ENCODE results near the gene LRP11. TPM values are rescaled to one million over a fixed set of nuclear protein-coding genes. Genes with fewer than 3 reads are reported as not detected.

LRP11 gene
- total and polyA plus RNA-seq, 7 donors = 1.6 to 29.6 (median 7.9) TPM

GRCh38 chr6:149901444-149902140 is 37.4 kb upstream of the LRP11 start:
- H3K27me3 ChIP-seq (ENCODE audit: insufficient read depth in 3 of 3, low read length in 2 of 3) = no peaks in the 10 kb centered on the region
- H3K4me1 ChIP-seq = peaks cover 15% of the 10 kb centered on the region
- whole genome bisulfite sequencing, 3 donors = 82 to 84% (median 83%) methylated on average over 6 of the region's 6 CpGs
- TF ChIP-seq, protein P1, sequence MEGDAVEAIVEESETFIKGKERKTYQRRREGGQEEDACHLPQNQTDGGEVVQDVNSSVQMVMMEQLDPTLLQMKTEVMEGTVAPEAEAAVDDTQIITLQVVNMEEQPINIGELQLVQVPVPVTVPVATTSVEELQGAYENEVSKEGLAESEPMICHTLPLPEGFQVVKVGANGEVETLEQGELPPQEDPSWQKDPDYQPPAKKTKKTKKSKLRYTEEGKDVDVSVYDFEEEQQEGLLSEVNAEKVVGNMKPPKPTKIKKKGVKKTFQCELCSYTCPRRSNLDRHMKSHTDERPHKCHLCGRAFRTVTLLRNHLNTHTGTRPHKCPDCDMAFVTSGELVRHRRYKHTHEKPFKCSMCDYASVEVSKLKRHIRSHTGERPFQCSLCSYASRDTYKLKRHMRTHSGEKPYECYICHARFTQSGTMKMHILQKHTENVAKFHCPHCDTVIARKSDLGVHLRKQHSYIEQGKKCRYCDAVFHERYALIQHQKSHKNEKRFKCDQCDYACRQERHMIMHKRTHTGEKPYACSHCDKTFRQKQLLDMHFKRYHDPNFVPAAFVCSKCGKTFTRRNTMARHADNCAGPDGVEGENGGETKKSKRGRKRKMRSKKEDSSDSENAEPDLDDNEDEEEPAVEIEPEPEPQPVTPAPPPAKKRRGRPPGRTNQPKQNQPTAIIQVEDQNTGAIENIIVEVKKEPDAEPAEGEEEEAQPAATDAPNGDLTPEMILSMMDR (IDR thresholded peaks at IDR 0.05) = no peak
- no peak for ATAC-seq
- H3K9me3 ChIP-seq = no peaks in the 10 kb centered on the region
- H3K4me3 ChIP-seq = no peak overlapping the region
- DNase-seq = no peak
- H3K36me3 ChIP-seq (ENCODE audit: insufficient read depth in 1 of 2, low read depth in 1 of 2) = no peaks in the 10 kb centered on the region
- intact Hi-C loops (cut with DNase I) = no loop called here
- no peak overlapping the region for H3K27ac ChIP-seq

DNA sequence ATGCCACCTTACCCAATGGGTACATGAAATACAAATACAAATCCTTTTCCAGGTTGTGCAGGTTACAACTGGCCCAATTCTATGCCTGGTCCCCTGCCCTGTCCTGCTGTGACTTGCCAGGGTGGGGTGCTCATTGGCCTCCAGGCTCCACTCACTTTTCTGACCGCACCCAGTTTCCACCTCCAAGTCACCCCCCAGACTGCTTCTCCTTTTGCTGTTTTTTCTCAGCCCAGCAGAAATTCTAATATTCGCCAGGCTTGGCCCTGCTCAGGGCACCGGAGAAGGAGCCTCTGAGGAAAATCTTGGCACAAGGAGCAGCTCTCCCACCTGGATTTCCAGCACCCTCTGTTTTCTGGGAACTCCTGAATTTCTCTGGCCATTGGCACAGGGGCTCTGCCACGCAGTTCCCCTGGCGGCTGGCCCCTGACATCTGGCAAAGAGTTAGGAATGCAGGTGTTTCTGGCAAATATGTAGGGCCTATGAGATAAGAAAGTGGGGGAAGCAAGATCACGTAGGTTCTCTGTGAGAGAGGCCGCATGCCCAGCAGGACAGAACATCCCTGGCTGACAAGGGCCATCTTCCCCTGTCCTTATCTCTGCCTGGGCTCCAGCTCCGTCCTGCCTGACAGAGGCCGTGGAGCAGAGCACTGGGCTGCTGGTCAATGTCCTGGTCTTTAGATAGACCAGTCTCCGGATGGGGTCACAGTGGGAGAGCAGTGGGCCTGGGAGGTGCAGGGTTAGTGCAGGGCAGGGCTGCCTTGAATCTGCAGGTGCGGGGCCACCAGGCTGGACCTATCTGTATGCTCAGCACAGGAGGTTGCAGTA is 36.7 kb upstream of the LRP11 start:
- Histone ChIP-seq H3K27me3 (ENCODE audit: insufficient read depth in 3 of 3, low read length in 2 of 3) (no peaks in the 10 kb centered on the region), H3K36me3 (ENCODE audit: insufficient read depth in 1 of 2, low read depth in 1 of 2) (no peaks in the 10 kb centered on the region), H3K27ac (no peak overlapping the region), H3K4me1 (peaks cover 21% of the 10 kb centered on the region), H3K9me3 (no peaks in the 10 kb centered on the region), H3K4me3 (no peak overlapping the region)
- intact Hi-C loops (cut with DNase I) = no loop called here
- TF ChIP-seq, protein P1 (IDR thresholded peaks at IDR 0.05) = no peak
- WGBS, 3 donors = 94 to 95% (median 94%) methylated on average over 11 of the region's 11 CpGs
- DNase-seq = no peak
- ATAC-seq = no peak

DNA sequence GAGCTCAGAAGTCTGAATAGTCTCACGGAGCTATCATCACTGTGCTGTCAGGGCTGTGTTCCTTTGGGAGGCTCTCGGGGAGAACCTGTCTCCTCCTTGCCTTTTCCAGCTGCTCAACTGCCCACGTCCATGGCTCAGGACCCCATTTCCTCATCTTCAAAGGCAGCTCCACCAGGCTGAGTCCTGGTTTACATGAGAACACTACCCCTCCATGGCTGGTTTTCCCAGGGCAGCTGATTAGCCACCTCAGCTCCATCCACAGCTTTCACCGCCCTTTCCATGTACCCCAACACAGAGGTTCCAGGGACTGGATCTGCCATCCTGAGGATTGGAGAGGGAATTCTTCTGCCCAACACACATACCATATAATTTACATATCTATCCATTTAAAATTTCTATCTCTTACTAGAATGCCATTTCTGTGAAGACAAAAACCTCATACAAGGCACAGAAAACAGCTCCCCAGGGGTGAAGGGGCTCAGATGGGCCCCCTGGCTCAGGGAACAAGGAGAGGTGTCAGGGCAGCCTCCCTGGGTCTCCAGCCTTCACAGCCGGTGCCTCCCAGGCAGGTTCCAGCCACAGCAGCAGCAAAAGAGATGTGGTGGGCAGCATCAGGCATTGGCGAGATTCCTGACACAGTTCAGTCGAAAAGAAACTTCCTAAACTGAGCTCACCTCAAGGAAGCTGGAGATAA is 35.9 kb upstream of the LRP11 start:
- no peak overlapping the region for H3K4me3 ChIP-seq
- no peak overlapping the region for H3K27ac ChIP-seq
- H3K36me3 ChIP-seq (ENCODE audit: insufficient read depth in 1 of 2, low read depth in 1 of 2) = no peaks in the 10 kb centered on the region
- ATAC-seq (no peak), DNase-seq (no peak)
- WGBS, 3 donors = 88 to 96% (median 93%) methylated on average over 7 of the region's 7 CpGs
- TF ChIP-seq, protein P1 (IDR thresholded peaks at IDR 0.05) = no peak
- H3K9me3 ChIP-seq = no peaks in the 10 kb centered on the region
- no peaks in the 10 kb centered on the region for H3K27me3 ChIP-seq (ENCODE audit: insufficient read depth in 3 of 3, low read length in 2 of 3)
- peaks cover 29% of the 10 kb centered on the region for H3K4me1 ChIP-seq
- intact Hi-C loops (cut with DNase I) = loop anchor here (5.0 to 10.0 kb wide), 2 partner anchors 53 to 55 kb away; no protein-coding TSS in a partner anchor

- ATAC-seq (no peak), DNase-seq (no peak)
- peaks cover 35% of the 10 kb centered on the region for H3K4me1 ChIP-seq
- no peaks in the 10 kb centered on the region for H3K27me3 ChIP-seq (ENCODE audit: insufficient read depth in 3 of 3, low read length in 2 of 3)
- H3K4me3 ChIP-seq = no peak overlapping the region
- H3K9me3 ChIP-seq = no peaks in the 10 kb centered on the region
- WGBS, 3 donors = 66 to 93% (median 85%) methylated on average over 6 of the region's 6 CpGs
- intact Hi-C loops (cut with DNase I) = loop anchor here (5.0 to 10.0 kb wide), 2 partner anchors 52 to 55 kb away; no protein-coding TSS in a partner anchor
- H3K36me3 ChIP-seq (ENCODE audit: insufficient read depth in 1 of 2, low read depth in 1 of 2) = no peaks in the 10 kb centered on the region
- TF ChIP-seq, protein P1 (IDR thresholded peaks at IDR 0.05) = no peak
- H3K27ac ChIP-seq = no peak overlapping the region
Observed at GRCh38 chr6:149899486-149899885, 35.3 kb upstream of the LRP11 start.

Measured in psoas muscle (tissue), 8 donors.